GM19467 (cell line): ENCODE data around the gene KLF7.
A peak's percentile ranks its signal among the peaks of the same experiment; 100 is the strongest.

ENCODE experiments used
- ATAC-seq: cut with Tn5 transposase; IDR thresholded peaks from one replicate; pipeline ENCODE4 v1.9.1; 2021; ENCODE audit warnings: mild to moderate bottlenecking, moderate library complexity; ENCODE audit not compliant: unreplicated experiment

The KLF7 gene

DNA sequence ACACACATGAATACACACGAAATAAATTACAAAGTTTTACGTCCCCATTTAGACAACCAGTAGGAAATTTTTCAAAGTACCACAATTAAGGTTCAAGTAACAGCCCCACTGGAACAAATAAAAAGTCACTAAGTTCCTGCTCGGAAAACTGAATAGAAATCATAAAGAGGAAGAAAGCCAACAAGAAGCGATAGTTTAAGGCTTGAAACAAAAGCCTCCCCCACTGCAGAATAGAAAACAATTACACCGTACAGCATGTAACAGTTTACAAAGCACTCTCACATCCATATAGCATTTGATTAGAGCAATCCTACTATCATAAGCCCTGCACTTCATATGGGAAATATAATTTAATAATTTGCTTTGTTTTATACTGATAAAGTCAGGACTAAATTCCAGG lies 15.5 kb downstream of the KLF7 start:
- no peak for ATAC-seq

DNA sequence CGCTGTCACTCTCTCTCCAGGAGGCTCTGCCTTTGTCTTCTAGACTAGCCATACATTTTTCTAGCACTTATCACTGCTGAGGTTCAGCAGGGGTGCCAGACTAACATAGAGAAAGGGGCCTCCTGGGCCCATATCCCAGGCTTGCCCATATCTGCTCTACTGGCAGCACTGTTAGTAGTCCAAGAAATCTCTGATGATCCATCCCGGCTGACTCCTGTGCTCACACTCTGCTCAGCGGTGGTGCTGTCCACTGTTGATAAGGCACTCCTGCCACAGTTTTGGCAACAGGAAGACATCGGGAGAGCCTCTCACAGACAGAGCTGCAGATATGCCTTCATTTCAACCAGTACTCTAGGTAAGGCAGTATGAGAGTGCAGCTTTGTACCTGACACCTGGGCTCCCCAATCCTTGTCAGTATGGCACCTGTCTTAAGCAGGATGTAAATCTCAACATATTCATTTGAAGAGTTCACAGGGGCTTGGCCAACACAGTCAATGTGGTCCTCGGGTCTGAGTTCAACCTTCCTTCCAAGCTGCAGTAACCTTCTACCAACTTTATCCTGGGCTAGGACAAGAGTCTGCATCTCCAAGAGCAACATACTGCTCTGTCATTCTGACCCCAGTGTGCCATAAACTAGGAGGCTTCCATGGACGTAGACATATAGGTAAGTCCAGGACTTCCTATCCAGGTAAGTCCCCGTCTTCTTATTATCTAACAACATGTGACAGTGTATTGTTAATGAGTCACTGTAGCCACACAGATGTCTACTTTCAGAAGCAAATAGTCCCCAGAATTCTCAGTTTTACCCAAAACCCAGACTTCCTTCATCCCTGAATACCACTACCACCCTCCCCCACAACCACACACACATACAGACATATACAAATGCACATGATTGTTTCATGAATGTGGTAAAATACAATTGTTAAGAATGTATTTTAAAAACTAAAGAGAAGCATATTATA lies 16.2 kb downstream of the KLF7 start:
- ATAC-seq = peak; percentile 70

- ATAC-seq = no peak
Measured at GRCh38 chr2:207148020-207148419, 17.7 kb downstream of the KLF7 start.

- no peak for ATAC-seq
Measured at GRCh38 chr2:207144173-207144785, 21.5 kb downstream of the KLF7 start.

GRCh38 chr2:207143215-207144172 lies 22.3 kb downstream of the KLF7 start:
- no peak for ATAC-seq

- ATAC-seq = no peak
Measured at GRCh38 chr2:207142461-207142860, 23.3 kb downstream of the KLF7 start.

DNA sequence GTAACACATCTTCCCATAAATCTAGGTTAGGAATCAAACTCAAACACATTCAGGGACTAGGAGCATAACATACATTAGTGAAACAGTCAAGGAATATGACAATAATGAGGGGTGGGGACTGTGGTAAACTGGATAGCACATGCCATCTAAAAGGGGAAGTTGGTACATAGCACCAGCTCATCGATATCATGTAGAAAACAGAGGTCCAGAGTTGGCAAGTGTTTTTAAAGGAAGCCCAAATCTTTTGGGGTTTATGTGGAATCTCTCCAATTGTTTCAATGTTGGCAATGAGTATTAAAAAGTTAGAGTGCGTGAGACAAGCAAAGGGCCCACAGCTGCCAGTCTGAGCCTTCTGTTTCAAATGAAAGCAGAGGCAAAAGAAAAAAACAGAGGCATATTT lies 24.4 kb downstream of the KLF7 start:
- ATAC-seq = no peak

DNA sequence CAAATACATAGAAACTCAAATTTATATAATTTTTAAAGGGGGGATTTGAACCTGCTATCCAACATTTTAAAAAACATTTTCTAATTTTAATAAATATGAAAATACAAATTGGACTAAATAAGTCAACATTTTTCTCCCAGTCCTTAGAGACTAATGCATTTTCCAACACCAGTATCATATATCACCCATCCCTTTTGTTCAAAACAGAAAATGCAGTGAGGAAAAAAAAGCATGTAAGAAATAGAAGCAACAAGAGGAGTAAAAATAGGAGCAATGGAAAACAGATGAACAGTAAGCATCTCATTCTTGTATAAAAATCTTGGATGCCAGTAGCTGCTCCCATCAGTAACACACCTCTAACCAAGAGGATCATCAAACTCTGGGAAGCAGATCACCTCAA lies 25.5 kb downstream of the KLF7 start:
- ATAC-seq = no peak

GRCh38 chr2:207139552-207139951 lies 26.2 kb downstream of the KLF7 start:
- no peak for ATAC-seq

DNA sequence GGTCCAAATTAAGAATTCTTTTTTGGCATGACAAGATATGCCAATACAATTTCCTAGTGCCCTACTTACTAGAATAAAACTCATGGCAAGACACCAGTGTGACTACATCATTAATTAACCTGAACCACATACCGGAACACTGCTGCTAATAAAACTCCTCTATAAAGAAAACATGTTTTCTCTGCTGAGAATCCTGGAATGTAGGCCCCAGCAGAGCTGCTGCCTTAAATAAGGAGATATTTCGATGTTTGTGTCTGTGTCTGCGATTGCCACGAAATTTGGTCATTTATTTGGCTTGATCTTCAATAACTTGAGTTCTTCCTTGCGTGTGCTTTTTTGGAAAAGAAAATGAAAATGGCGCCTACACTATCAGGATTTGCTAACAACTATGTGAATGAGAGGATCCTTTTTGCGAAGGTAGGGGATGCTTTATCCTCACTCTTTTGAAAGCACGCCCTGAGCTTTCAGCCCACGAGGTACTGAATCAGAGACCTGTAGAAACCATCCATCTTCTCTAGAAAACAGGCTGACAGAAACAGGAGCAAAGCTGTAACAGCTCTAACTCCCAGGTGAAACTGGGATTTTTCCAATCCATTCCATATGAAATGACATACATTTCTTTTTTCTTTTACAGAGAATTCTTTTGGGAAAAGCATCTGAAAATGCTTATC lies 27.0 kb downstream of the KLF7 start:
- no peak for ATAC-seq

DNA sequence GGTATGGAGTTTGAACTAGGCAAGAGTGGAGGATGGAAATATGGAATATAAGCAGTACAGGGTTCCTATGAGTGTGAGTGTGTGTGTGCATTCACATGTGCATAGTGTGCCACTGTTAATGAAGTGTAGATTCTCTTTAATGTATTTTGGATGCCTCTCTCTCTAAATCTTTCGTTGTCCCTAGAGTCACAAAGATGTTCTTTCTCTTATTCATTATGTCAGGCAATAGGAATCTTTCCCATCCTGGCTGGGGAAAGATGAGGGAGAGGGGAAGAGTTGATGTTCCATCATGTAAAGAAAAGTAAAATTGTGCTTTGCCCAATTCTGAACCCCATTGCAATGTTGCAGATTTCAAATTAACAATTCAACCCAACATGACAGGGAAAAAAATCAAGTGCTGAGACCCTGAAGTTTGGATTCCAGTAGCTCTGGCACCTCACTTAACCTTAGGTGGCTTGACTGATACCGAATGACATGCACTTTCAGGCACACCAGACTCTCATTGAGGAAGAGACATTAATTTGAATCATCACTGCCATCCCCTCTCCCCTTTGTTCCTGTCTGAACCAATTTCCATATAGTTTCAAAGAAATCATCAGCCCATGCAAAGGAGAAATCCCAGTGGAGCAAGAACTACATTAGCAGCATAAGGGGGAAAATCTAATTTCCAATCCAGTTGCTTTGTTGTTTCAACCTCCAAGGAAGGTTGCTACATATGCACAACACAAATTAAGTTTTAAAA lies 28.0 kb downstream of the KLF7 start:
- ATAC-seq = no peak

- ATAC-seq = no peak
Measured at GRCh38 chr2:207136874-207137273, 28.9 kb downstream of the KLF7 start.

DNA sequence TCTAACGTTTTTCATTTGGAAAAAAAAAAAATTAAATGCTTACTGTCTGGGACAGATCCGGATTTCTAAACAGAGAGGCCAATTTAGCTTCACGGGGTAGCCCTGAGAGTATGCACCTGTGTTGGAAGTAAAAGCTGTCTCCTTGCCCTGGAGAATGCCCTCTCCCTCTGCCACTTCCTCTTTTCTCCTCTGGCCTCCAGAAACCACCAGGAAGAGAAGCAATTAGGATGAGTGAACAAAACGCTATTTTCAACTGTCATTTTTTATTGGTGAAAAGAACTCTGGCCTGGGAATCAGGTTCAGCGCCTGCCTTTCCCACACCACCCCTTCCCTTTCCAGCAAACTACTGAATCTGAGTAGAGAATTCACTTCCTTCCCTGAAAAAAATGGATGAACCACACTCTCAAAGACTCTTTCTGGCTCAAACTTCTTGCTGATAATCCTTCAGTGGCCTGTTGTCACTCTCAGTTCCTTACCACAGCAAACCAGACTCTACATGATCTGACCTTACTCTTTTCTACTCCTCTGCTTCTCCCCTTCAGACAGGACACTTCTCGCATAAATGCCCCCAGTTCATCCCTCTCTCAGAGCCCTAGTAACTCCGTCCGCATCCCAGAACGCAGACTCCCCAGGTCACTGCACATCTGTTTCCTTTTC lies 29.8 kb downstream of the KLF7 start:
- ATAC-seq = no peak

DNA sequence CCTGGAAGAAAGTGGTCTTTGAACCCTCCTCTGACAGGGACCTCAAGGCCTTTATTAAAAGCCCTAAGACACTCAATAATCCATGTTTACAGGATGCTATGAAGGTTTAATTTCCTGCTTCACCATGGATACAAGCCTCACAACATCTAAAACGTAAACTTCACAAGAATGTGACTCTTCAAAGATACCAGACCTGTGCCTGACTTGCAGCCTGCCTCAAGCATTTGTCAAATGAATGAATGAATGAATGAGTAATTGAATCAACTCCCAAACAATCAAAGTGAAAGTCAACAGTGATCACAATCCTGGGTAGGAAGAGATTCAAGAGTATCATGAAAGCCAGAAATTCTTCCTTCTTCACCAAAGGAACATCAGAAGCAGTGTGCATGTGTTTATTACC lies 30.4 kb downstream of the KLF7 start:
- ATAC-seq = no peak

DNA sequence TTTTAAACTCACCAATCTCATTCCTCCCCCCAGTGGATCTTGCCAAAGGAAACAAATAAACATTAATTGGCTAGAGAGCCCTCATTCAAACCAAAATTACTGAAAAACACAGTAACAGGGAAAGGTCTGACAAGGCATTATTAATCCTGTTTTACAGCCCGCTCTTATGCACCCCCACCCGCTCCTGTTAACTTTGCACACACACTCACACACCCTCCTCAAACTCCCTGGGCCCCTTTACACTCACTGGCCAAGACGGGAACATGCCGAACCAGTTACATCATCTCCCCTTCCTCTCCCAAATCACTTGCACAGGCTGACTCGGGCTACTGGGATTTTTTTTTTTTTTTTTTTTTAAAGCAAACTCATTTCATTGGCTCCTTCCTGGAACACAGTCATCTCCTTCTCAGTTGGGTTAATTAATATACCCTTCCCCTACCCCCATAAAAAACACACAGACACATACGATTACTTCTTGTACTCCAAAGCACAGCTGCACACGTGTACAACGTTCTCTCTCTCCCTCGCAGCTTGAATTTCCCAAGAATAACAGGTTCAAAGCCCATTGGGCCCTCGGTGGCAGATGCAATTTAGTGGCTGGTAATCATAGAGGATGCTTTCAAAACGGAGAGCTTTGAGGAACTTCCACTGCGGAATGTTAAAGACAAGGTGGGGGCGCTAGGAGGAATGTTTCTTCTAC lies 31.8 kb downstream of the KLF7 start:
- ATAC-seq = no peak

DNA sequence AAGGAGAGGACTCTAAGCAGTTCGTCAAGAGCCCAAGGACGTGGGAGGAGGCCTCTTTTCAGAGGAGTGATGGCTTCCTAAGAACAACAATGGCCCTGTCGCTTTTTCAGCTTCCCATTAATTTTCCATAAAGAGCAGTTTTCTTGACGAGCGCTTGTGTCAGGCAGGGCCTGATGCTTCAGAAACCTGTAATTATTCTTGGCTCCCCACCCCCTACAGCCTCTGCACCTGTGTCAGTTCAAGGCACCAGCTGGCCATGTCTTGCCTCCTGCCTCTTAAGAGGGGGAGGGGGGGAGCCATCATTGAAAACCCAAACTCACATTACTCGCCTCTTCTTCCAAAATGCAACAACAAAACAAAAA lies 32.3 kb downstream of the KLF7 start:
- no peak for ATAC-seq

DNA sequence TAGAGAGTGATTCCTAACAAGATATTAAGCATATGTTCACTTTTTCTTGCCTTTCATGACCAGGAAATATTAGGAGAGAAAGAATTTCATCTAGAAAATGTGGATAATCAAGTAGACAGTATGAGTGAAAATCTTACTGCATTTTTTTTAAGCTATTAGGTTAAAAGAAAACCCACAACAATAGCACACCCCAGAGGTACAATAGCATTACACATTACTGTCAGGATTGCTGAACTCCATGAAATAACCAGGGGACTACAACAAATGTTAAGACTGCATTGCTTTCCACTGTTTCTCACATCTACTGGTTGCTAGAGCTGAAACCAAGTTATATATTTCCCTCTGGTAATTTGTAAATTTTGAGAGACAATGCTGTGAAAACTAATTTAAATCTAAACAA lies 33.7 kb downstream of the KLF7 start:
- ATAC-seq = no peak

DNA sequence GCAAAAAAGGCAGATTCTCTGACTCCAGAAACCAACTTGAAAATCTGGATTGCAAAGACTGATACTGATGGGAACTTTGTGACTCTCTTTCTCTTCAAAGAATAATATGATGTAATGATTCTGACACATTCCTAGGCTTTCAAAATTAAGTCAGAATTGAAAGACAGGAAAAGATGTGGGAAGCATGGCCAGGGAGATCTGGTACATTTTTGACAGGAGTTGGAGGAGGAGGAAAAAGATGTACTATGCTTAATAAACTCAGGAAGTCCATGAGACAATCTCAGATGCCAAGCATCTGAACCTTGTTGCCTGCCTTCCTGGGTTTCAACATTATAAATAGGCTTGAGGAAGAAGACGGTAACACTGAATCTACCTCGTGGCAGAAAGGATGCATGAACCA lies 34.2 kb downstream of the KLF7 start:
- ATAC-seq = no peak

- ATAC-seq = no peak
Measured at GRCh38 chr2:207130958-207131521, 34.7 kb downstream of the KLF7 start.
